OCI-LY1 (cell line): ENCODE results near the gene PRRG2.

Experiments used
- H2AFZ ChIP-seq: fragments of 200-600 bp; sonication (generic), shearing (Covaris generic); 2 replicates; pipeline ENCODE4 v1.6.0; 2014; ENCODE audit warnings: antibody characterized with exemption, mild to moderate bottlenecking, low read length
- H3F3A ChIP-seq: fragments of 200-600 bp; sonication (generic), shearing (Covaris generic); 2 replicates; pipeline ENCODE4 v1.6.0; 2014; ENCODE audit warnings: mild to moderate bottlenecking, antibody characterized with exemption, low read length, moderate library complexity; ENCODE audit not compliant: insufficient read depth
- H3K27ac ChIP-seq: fragments of 200-600 bp; sonication (generic); 2 replicates; pipeline ENCODE4 v1.5.1; 2014; ENCODE audit warnings: low read length, mixed run types, mild to moderate bottlenecking, low read depth; ENCODE audit not compliant: poor library complexity, severe bottlenecking
- H3K27me3 ChIP-seq: fragments of 200-600 bp; sonication (generic); 2 replicates; pipeline ENCODE4 v1.6.0; 2014; ENCODE audit warnings: antibody characterized with exemption, mild to moderate bottlenecking, low read length, moderate library complexity; ENCODE audit not compliant: insufficient read depth
- H3K36me3 ChIP-seq: fragments of 200-600 bp; sonication (generic); 2 replicates; pipeline ENCODE4 v1.6.1; 2014; ENCODE audit warnings: mild to moderate bottlenecking, antibody characterized with exemption, low read length, moderate library complexity, mixed read lengths; ENCODE audit not compliant: insufficient read depth
- H3K4me1 ChIP-seq: fragments of 200-600 bp; sonication (generic); 2 replicates; pipeline ENCODE4 v1.5.1; 2014; ENCODE audit warnings: mild to moderate bottlenecking, low read length, moderate library complexity; ENCODE audit not compliant: insufficient read depth, severe bottlenecking
- H3K4me2 ChIP-seq: fragments of 200-600 bp; sonication (generic), shearing (Covaris generic); 2 replicates; pipeline ENCODE4 v1.6.1; 2014; ENCODE audit warnings: low read length
- H3K4me3 ChIP-seq: fragments of 200-600 bp; sonication (generic); 2 replicates; pipeline ENCODE4 v1.5.1; 2014; ENCODE audit warnings: low read length, low read depth, mild to moderate bottlenecking, mixed read lengths; ENCODE audit not compliant: poor library complexity, severe bottlenecking
- H3K79me2 ChIP-seq: fragments of 200-600 bp; shearing (Covaris generic); 2 replicates; pipeline ENCODE4 v1.6.1; 2016; ENCODE audit warnings: mixed run types, low read length, mixed read lengths; ENCODE audit not compliant: insufficient read depth
- H3K9ac ChIP-seq: fragments of 200-600 bp; sonication (generic), shearing (Covaris generic); 2 replicates; pipeline ENCODE4 v1.6.1; 2014; ENCODE audit warnings: mild to moderate bottlenecking, low read length, mixed read lengths
- H3K9me2 ChIP-seq: fragments of 200-600 bp; sonication (generic), shearing (Covaris generic); 2 replicates; pipeline ENCODE4 v1.6.1; 2014; ENCODE audit warnings: low read depth, mild to moderate bottlenecking, low read length, mixed read lengths
- H3K9me3 ChIP-seq: fragments of 200-600 bp; shearing (Covaris generic); 2 replicates; pipeline ENCODE4 v1.6.1; 2014; ENCODE audit warnings: low read length, mixed read lengths
- H4K20me1 ChIP-seq: fragments of 200-600 bp; sonication (generic), shearing (Covaris generic); 2 replicates; pipeline ENCODE4 v1.6.0; 2016; ENCODE audit warnings: mild to moderate bottlenecking, low read length; ENCODE audit not compliant: insufficient read depth
- CTCF ChIP-seq: fragments of 200-600 bp; sonication (generic), shearing (Covaris generic); IDR thresholded peaks from 2 replicates; pipeline ENCODE4 v1.5.1; 2017; ENCODE audit warnings: mild to moderate bottlenecking, antibody characterized with exemption, low read length, moderate library complexity, mixed read lengths
- EZH2 ChIP-seq: fragments of 200-600 bp; sonication (generic), shearing (Covaris generic); IDR thresholded peaks from 2 replicates; pipeline ENCODE4 v1.8.0; 2017; ENCODE audit warnings: borderline replicate concordance, mixed run types, mild to moderate bottlenecking, antibody characterized with exemption, low read length, moderate library complexity, mixed read lengths

PRRG2 gene

DNA sequence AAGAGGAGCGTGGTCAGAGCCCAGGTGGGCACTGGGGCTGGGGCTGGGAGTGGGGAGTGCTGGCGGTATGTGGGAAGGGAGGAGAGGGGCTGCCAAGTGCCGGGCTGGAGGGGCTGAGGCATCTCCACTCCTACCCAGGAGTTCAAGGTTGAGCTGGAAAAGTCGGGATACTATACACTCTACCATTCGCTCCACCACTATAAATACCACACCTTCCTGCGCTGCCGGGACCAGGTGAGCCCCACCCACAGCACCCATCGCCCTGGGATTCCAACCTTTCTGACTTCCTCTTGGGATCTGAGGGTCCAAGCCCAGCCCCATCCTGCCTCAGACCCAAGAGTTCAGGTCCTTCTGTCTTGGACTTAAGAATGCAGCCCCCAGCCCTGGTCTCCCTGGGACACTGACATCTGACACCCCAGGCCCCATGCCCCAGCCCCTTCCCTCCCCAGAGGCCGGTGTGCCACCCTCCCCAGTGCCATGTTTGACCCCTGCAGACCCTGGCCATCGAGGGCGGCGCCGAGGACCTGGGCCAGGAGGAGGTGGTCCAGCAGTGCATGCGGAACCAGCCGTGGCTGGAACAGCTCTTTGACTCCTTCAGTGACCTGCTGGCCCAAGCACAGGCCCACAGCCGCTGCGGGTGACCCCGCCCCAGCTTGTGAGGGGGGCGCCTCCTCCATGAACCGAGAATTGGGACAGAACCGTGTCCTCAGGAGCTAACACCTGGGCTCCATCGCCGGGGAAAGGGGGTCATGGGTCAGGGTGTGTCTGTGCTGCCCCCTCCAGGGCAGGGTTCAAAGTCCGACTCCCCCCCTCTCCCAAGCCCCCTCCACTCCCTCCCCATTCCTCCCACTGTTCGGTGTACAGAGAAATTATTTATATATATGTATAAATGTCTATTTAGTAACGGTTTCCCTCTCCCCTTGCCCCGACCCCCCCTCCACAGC is 44.1 kb downstream of the PRRG2 start:
- no peaks in the 10 kb centered on the region for H3F3A ChIP-seq
- H2AFZ ChIP-seq, result no peak overlapping the region
- H3K9me3 ChIP-seq, result no peaks in the 10 kb centered on the region
- no peak overlapping the region for H3K4me3 ChIP-seq
- no peak overlapping the region for H3K4me2 ChIP-seq
- no peak overlapping the region for H3K27ac ChIP-seq
- H3K4me1 ChIP-seq, result no peaks in the 10 kb centered on the region
- H3K27me3 ChIP-seq, result no peaks in the 10 kb centered on the region
- TF ChIP-seq CTCF, result no peak
- TF ChIP-seq EZH2, result no peak
- H3K36me3 ChIP-seq, result peaks cover 44% of the 10 kb centered on the region
- H3K9me2 ChIP-seq, result no peaks in the 10 kb centered on the region
- no peak overlapping the region for H3K9ac ChIP-seq
- H3K79me2 ChIP-seq, result no peaks in the 10 kb centered on the region
- no peaks in the 10 kb centered on the region for H4K20me1 ChIP-seq

- H3K9me2 ChIP-seq, result no peaks in the 10 kb centered on the region
- H3K36me3 ChIP-seq, result peaks cover 40% of the 10 kb centered on the region
- no peaks in the 10 kb centered on the region for H4K20me1 ChIP-seq
- no peak overlapping the region for H3K27ac ChIP-seq
- H3K27me3 ChIP-seq, result no peaks in the 10 kb centered on the region
- no peak overlapping the region for H3K4me3 ChIP-seq
- no peak overlapping the region for H3K9ac ChIP-seq
- H3K4me2 ChIP-seq, result no peak overlapping the region
- H3F3A ChIP-seq, result no peaks in the 10 kb centered on the region
- no peaks in the 10 kb centered on the region for H3K79me2 ChIP-seq
- no peak overlapping the region for H2AFZ ChIP-seq
- TF ChIP-seq CTCF, result no peak
- no peak for TF ChIP-seq EZH2
- H3K4me1 ChIP-seq, result no peaks in the 10 kb centered on the region
- no peaks in the 10 kb centered on the region for H3K9me3 ChIP-seq
Measured at GRCh38 chr19:49626226-49626625, 45.1 kb downstream of the PRRG2 start.

DNA sequence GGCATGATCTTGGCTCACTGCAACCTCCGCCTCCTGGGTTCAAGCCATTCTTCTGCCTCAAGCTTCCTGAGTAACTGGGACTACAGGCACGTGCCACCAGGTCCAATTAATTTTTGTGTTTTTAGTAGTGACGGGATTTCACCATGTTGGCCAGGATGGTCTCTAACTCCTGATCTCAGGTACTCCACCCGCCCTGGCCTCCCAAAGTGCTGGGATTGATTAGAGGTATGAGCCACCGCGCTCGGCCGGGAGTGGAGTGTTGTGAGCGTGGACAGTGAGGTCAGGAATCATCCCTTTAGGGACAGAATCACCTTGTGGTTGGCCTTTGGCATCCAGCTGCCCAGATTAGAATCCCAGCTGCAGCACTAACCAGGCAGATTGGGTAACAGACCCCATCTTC is 48.5 kb downstream of the PRRG2 start:
- no peaks in the 10 kb centered on the region for H3K4me1 ChIP-seq
- H3K9me2 ChIP-seq, result no peaks in the 10 kb centered on the region
- no peak overlapping the region for H3K4me2 ChIP-seq
- H3K27me3 ChIP-seq, result no peaks in the 10 kb centered on the region
- no peak overlapping the region for H2AFZ ChIP-seq
- no peaks in the 10 kb centered on the region for H3K9me3 ChIP-seq
- H3K4me3 ChIP-seq, result no peak overlapping the region
- H3F3A ChIP-seq, result no peaks in the 10 kb centered on the region
- no peaks in the 10 kb centered on the region for H3K79me2 ChIP-seq
- H4K20me1 ChIP-seq, result no peaks in the 10 kb centered on the region
- no peak overlapping the region for H3K27ac ChIP-seq
- peaks cover 28% of the 10 kb centered on the region for H3K36me3 ChIP-seq
- TF ChIP-seq CTCF, result no peak
- no peak for TF ChIP-seq EZH2
- no peak overlapping the region for H3K9ac ChIP-seq
